RWPE1 (cell line): ENCODE results near the gene UPK1A.

ENCODE experiments used
- CTCF ChIA-PET: fragments of 350-600 bp; sonication (Branson Sonifier 250); formaldehyde crosslinking; extraction: SDS; loops from one replicate; lab custom pipeline; 2021; lab: Yijun Ruan, JAX
- POLR2A ChIA-PET: fragments of 400-600 bp; formaldehyde crosslinking; extraction: SDS; loops from one replicate; lab custom pipeline; 2020; ENCODE audit warnings: antibody characterized with exemption; ENCODE audit not compliant: low non-redundant PET; lab: Yijun Ruan, JAX
- DNase-seq: peaks from one replicate; pipeline ENCODE4 v3.0.0; 2012; ENCODE audit warnings: low spot score
- H3K27ac ChIP-seq: fragments of 450-650 bp; 2 replicates; pipeline ENCODE4 v1.5.1; 2017
- TF ChIP-seq, protein P1 (sequence below): fragments of 450-650 bp; conservative IDR thresholded peaks from 2 replicates; pipeline ENCODE4 v1.5.1; 2017; ENCODE audit warnings: low read depth, mild to moderate bottlenecking

The UPK1A gene

GRCh38 chr19:35714601-35715354 lies 48.5 kb downstream of the UPK1A start:
- TF ChIP-seq, protein P1, sequence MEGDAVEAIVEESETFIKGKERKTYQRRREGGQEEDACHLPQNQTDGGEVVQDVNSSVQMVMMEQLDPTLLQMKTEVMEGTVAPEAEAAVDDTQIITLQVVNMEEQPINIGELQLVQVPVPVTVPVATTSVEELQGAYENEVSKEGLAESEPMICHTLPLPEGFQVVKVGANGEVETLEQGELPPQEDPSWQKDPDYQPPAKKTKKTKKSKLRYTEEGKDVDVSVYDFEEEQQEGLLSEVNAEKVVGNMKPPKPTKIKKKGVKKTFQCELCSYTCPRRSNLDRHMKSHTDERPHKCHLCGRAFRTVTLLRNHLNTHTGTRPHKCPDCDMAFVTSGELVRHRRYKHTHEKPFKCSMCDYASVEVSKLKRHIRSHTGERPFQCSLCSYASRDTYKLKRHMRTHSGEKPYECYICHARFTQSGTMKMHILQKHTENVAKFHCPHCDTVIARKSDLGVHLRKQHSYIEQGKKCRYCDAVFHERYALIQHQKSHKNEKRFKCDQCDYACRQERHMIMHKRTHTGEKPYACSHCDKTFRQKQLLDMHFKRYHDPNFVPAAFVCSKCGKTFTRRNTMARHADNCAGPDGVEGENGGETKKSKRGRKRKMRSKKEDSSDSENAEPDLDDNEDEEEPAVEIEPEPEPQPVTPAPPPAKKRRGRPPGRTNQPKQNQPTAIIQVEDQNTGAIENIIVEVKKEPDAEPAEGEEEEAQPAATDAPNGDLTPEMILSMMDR = no peak
- ChIA-PET POLR2A (no interaction called here), CTCF (interaction anchor here (0.7 kb wide), 1 partner anchor 114 kb away, joined by 10 read pairs; no protein-coding TSS in a partner anchor)
- no peak for DNase-seq
- 0 out of 2 replicates have a peak overlapping the region, but pooled peaks have one; percentile 3 for H3K27ac ChIP-seq

DNA sequence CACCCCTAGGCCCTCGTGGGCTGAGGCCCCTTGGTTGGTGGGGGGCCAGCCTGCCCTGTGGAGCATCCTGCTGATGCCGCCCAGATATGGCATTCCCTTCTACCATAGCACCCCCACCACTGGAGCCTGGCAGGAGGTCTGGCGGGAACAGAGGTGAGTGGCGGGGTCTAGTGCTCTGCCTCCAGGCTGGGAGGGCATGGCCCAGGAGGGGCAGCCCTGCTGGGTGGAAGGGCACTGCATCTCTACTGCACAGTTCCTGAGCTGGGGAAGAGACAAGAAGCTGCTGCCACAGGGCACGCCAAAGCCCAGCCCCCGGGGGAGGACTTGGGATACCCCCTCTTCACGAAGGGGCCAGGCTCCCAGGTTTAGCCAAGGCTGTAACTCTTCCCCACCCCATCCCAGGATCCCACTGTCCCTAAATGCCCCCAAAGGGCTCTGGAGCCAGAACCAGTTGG lies 49.1 kb downstream of the UPK1A start:
- POLR2A ChIA-PET = no interaction called here
- H3K27ac ChIP-seq = peak overlapping the region; percentile 93
- no peak for DNase-seq
- CTCF ChIA-PET = interaction anchor here (0.7 kb wide), 1 partner anchor 115 kb away, joined by 10 read pairs; no protein-coding TSS in a partner anchor
- TF ChIP-seq, protein P1 = no peak

GRCh38 chr19:35715981-35716800 lies 49.9 kb downstream of the UPK1A start:
- ChIA-PET CTCF (interaction anchor here (0.7 kb wide), 2 partner anchors 14 to 17 kb away, joined by 3 to 4 read pairs; no protein-coding TSS in a partner anchor), POLR2A (no interaction called here)
- peak overlapping the region; percentile 93 for H3K27ac ChIP-seq
- TF ChIP-seq, protein P1 = no peak
- DNase-seq = peak; percentile 46

GRCh38 chr19:35716801-35717664 lies 50.7 kb downstream of the UPK1A start:
- DNase-seq = peak; percentile 88
- POLR2A ChIA-PET = no interaction called here
- TF ChIP-seq, protein P1 = peak; percentile 97
- CTCF ChIA-PET = no interaction called here
- peak overlapping the region; percentile 93 for H3K27ac ChIP-seq

DNA sequence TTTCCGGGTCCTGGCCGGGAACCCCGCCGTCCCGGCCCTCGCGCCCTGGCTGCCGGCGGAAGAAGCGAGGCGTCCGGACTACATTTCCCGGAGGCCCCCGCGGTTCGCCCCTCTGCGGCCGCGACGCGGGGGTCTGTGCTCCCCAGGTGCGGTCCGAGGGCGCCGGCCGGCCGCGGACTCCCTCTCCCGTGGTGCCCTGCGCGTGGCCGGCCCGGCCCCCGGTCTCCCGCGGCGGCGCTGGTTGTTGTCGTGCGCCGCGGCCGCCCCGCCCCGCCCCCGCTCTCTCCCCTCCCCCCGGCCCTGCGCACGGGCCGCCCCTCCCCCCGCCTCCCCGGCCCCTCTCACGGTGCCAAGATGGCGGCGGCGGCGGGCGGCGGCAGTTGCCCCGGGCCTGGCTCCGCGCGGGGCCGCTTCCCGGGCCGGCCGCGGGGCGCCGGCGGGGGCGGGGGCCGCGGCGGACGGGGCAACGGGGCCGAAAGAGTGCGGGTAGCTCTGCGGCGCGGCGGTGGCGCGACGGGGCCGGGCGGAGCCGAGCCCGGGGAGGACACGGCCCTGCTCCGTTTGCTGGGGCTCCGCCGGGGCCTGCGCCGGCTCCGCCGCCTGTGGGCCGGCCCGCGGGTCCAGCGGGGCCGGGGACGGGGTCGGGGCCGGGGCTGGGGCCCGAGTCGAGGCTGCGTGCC lies 51.5 kb downstream of the UPK1A start, which contains the start of gene KMT2B:
KMT2B (plus strand) TSS at position 339 of the 680 bp plus-strand sequence; CDS start at position 355, 16 bp downstream.
- peak; percentile 99 for DNase-seq
- CTCF ChIA-PET = no interaction called here
- POLR2A ChIA-PET = no interaction called here
- TF ChIP-seq, protein P1 = no peak
- H3K27ac ChIP-seq = peak within 1 kb of the TSS; percentile 93
